DND-41 (cell line): ENCODE data around the gene FNDC3B.

Source experiments
- ATAC-seq: fragments of 200-7000 bp; cut with Tn5 transposase; 3 replicates; pipeline ENCODE4 v1.9.1; 2021; ENCODE audit warnings: low read depth; ENCODE audit not compliant: insufficient read depth
- DNase-seq: peaks from one replicate; pipeline ENCODE4 v3.0.0-alpha.2; 2020
- H2AFZ ChIP-seq: 2 replicates; pipeline ENCODE4 v1.6.0; 2012; ENCODE audit warnings: low read depth, low read length
- H3K27ac ChIP-seq: 2 replicates; pipeline ENCODE4 v1.5.1; 2012; ENCODE audit warnings: low read length, inconsistent platforms
- H3K27me3 ChIP-seq: fragments of 200-600 bp; sonication (generic); 2 replicates; pipeline ENCODE4 v1.6.0; 2012; ENCODE audit warnings: low read length, mild to moderate bottlenecking, inconsistent platforms; ENCODE audit not compliant: insufficient read depth, poor library complexity
- H3K36me3 ChIP-seq: 2 replicates; pipeline ENCODE4 v1.5.1; 2012; ENCODE audit warnings: low read length, inconsistent platforms; ENCODE audit not compliant: insufficient read depth
- H3K4me1 ChIP-seq: 2 replicates; pipeline ENCODE4 v1.5.1; 2012; ENCODE audit warnings: mild to moderate bottlenecking, low read length; ENCODE audit not compliant: insufficient read depth
- H3K4me2 ChIP-seq: 2 replicates; pipeline ENCODE4 v1.6.0; 2012; ENCODE audit warnings: mild to moderate bottlenecking, moderate library complexity, low read length, inconsistent platforms; ENCODE audit not compliant: insufficient read depth
- H3K4me3 ChIP-seq, 2 experiments: fragments of 200-600 bp in 1 of 2; shearing (Covaris generic) in 1 of 2; 2 replicates each; pipeline ENCODE4 v1.5.1; 2012 to 2016; ENCODE audit warnings: inconsistent platforms in 2 of 2, low read length in 2 of 2, mild to moderate bottlenecking in 2 of 2, low read depth in 1 of 2, moderate library complexity in 1 of 2
- H3K79me2 ChIP-seq: 2 replicates; pipeline ENCODE4 v1.6.0; 2012; ENCODE audit warnings: low read length, inconsistent platforms; ENCODE audit not compliant: insufficient read depth
- H3K9ac ChIP-seq: 2 replicates; pipeline ENCODE4 v1.6.0; 2012; ENCODE audit warnings: low read depth, mild to moderate bottlenecking, inconsistent platforms, low read length, moderate library complexity
- H3K9me3 ChIP-seq: 2 replicates; pipeline ENCODE4 v1.5.1; 2012; ENCODE audit warnings: low read length, moderate library complexity, mild to moderate bottlenecking, inconsistent platforms; ENCODE audit not compliant: insufficient read depth, severe bottlenecking
- H4K20me1 ChIP-seq: 2 replicates; pipeline ENCODE4 v1.6.0; 2012; ENCODE audit warnings: low read length; ENCODE audit not compliant: insufficient read depth
- EZH2 ChIP-seq: IDR thresholded peaks from 3 replicates; pipeline ENCODE4 v1.6.1; 2012; ENCODE audit warnings: borderline replicate concordance, low read depth, mild to moderate bottlenecking, moderate library complexity, low read length, inconsistent platforms; ENCODE audit not compliant: severe bottlenecking
- TF ChIP-seq, protein P1 (sequence below): IDR thresholded peaks from 2 replicates; pipeline ENCODE4 v1.5.1; 2012; ENCODE audit warnings: borderline replicate concordance, low read length, moderate library complexity, mild to moderate bottlenecking; ENCODE audit not compliant: poor library complexity, severe bottlenecking; ENCODE audit errors: extremely low read depth

FNDC3B gene

DNA sequence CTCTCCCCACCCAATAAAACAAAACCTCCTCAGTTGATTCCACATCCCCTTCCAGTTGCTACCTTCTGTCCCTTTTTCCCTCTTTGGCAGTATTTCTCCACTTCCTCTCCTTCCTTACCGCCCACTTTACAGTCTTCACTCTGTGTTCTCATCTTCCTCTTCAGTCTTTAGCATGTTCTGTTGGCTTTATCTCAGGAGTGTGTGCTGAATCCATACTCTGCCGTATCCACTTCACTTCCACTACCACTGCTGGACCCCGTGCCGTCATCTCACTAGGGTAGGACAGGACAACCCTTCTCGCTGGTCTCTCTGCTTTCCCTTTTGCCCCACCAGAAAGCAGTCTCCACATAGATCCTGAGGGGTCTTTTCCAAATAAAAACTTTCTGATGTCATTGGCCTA, 74.3 kb downstream of the FNDC3B start:
- Histone ChIP-seq H3K9me3 (no peaks in the 10 kb centered on the region), H3K4me2 (no peak overlapping the region), H2AFZ (no peak overlapping the region), H3K4me3 (no peak overlapping the region), H3K9ac (no peak overlapping the region), H4K20me1 (peaks cover 16% of the 10 kb centered on the region), H3K79me2 (no peaks in the 10 kb centered on the region), H3K36me3 (no peaks in the 10 kb centered on the region), H3K27me3 (no peaks in the 10 kb centered on the region), H3K27ac (no peak overlapping the region), H3K4me1 (peaks cover 3% of the 10 kb centered on the region)
- no peak for DNase-seq
- no peak for ATAC-seq
- TF ChIP-seq, protein P1, sequence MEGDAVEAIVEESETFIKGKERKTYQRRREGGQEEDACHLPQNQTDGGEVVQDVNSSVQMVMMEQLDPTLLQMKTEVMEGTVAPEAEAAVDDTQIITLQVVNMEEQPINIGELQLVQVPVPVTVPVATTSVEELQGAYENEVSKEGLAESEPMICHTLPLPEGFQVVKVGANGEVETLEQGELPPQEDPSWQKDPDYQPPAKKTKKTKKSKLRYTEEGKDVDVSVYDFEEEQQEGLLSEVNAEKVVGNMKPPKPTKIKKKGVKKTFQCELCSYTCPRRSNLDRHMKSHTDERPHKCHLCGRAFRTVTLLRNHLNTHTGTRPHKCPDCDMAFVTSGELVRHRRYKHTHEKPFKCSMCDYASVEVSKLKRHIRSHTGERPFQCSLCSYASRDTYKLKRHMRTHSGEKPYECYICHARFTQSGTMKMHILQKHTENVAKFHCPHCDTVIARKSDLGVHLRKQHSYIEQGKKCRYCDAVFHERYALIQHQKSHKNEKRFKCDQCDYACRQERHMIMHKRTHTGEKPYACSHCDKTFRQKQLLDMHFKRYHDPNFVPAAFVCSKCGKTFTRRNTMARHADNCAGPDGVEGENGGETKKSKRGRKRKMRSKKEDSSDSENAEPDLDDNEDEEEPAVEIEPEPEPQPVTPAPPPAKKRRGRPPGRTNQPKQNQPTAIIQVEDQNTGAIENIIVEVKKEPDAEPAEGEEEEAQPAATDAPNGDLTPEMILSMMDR, result no peak

DNA sequence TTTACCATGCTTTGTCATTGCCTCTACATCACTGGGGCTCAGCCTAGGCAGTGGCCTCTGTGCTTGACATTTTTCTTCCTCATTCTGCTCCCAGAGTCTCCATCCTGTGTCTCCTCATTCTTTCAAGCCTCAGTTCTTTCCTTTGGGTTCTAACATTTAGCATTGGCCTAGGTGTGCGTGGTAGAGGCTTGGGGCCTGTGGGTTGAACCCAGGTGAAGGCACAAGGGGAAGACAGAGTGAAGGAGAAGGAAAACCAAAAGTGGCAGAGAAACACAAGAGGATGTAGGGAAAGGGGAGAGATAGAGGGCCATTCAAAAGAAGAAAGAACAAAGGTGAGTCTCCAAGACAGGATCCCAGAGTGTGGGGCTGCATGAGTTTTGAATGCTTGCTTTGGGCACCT, 75.7 kb downstream of the FNDC3B start:
- no peaks in the 10 kb centered on the region for H3K79me2 ChIP-seq
- ATAC-seq, result no peak
- TF ChIP-seq, protein P1, result no peak
- no peak for TF ChIP-seq EZH2

DNA sequence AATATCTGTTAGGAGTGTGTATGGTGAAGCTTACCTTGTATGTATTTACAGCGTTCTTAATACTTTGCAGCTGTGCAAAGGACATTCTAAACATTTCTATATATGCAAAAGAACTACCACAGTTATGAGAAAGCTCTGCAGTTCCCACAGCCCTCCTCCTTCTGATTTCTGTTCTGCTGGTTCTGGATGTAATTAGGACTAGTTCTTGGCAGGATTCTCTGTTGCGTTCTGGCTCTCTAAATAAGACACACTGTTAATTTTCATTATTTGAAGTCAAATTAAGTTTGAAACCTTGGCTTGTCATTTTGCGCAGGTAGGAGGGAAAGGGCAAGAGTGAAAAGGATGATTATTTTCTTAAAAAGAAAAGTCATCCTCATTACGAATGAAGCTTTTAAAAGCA, 76.4 kb downstream of the FNDC3B start:
- no peak for TF ChIP-seq EZH2
- TF ChIP-seq, protein P1, result no peak
- no peaks in the 10 kb centered on the region for H3K9me3 ChIP-seq
- no peaks in the 10 kb centered on the region for H3K27me3 ChIP-seq
- H3K4me2 ChIP-seq, result no peak overlapping the region
- H3K36me3 ChIP-seq, result no peaks in the 10 kb centered on the region
- ATAC-seq (no peak), DNase-seq (no peak)
- H3K4me3 ChIP-seq, result no peak overlapping the region
- H3K79me2 ChIP-seq, result no peaks in the 10 kb centered on the region
- no peaks in the 10 kb centered on the region for H3K4me1 ChIP-seq
- H3K27ac ChIP-seq, result no peak overlapping the region
- H4K20me1 ChIP-seq, result no peaks in the 10 kb centered on the region
- no peak overlapping the region for H2AFZ ChIP-seq
- no peak overlapping the region for H3K9ac ChIP-seq

More for the DNA sequence above, 75.7 kb downstream of the FNDC3B start:
- Histone ChIP-seq H3K36me3 (no peaks in the 10 kb centered on the region), H3K9me3 (no peaks in the 10 kb centered on the region), H4K20me1 (peaks cover 6% of the 10 kb centered on the region), H3K27me3 (no peaks in the 10 kb centered on the region), H3K4me2 (no peak overlapping the region), H3K9ac (no peak overlapping the region), H3K4me3 (no peak overlapping the region), H2AFZ (no peak overlapping the region), H3K4me1 (no peaks in the 10 kb centered on the region), H3K27ac (no peak overlapping the region)
- no peak for DNase-seq

DNA sequence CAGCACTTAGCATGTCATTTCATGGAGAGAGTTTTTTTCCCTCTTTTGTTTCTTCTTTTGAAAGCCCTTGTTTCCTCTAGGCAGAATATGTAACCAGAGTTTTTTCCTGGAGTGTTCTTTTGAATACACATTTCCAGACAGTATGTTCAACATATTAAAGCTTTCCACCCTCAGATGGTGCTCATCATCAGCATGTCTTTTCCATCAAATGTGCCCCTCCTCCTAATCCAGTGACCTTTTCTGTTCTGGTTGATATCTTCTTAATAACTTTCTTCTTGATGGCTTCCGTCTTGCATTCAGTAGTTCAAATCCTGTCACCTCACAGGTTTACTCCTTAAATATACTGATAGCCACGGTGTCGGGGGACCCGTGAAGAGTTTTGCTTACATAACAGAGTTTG, 78.6 kb downstream of the FNDC3B start:
- no peak overlapping the region for H3K4me3 ChIP-seq
- H3K79me2 ChIP-seq, result no peaks in the 10 kb centered on the region
- H3K27ac ChIP-seq, result no peak overlapping the region
- no peaks in the 10 kb centered on the region for H3K27me3 ChIP-seq
- no peaks in the 10 kb centered on the region for H4K20me1 ChIP-seq
- H2AFZ ChIP-seq, result no peak overlapping the region
- H3K4me1 ChIP-seq, result no peaks in the 10 kb centered on the region
- no peak overlapping the region for H3K9ac ChIP-seq
- TF ChIP-seq EZH2, result no peak
- TF ChIP-seq, protein P1, result no peak
- no peak for DNase-seq
- H3K36me3 ChIP-seq, result no peaks in the 10 kb centered on the region
- no peak for ATAC-seq
- H3K9me3 ChIP-seq, result no peaks in the 10 kb centered on the region
- no peak overlapping the region for H3K4me2 ChIP-seq
